Right lobe of liver (tissue), 4 donors: ENCODE measurements around the gene RABEP1.

Experiments used
- POLR2A ChIP-seq: fragments of 450-650 bp; IDR thresholded peaks from one replicate; pipeline ENCODE4 v1.6.1; 2017; ENCODE audit warnings: antibody characterized with exemption, mild to moderate bottlenecking
- TF ChIP-seq, protein P1 (sequence below), 4 donors: fragments of 200-600 bp in 3 of 4; fragments of 450-650 bp in 1 of 4; IDR thresholded peaks; one replicate each; pipeline versions ENCODE4 v1.5.1 to v1.8.0; 2016 to 2022; ENCODE audit warnings: antibody characterized with exemption in 4 of 4, mild to moderate bottlenecking in 2 of 4
- donor health status: DM: no; HTN: no; CAD: no.
- donor health status: DM: no; HTN: no; CAD: no.
- donor health status: DM: no; HTN: yes; CAD: no.

DNA sequence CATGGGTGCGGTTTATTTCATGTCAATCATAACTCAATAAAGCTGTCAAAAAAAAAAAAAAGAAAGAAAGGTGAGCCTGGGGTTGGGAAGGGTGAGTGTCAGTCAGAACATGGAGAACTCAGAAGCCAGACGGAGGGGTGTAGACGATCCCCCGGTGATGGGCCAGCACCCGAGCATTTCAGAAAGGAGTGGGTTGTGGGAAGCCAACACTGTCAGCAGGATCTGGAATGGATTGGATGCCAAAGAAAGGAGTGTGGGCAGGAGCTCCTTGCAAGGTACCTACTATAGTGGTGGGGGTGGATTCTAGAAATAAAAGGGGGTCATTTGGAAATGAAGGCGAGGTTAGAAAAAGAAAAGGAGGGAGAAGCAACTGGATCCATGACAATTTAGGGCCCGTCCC, 27.7 kb upstream of the RABEP1 start:
- TF ChIP-seq, protein P1, sequence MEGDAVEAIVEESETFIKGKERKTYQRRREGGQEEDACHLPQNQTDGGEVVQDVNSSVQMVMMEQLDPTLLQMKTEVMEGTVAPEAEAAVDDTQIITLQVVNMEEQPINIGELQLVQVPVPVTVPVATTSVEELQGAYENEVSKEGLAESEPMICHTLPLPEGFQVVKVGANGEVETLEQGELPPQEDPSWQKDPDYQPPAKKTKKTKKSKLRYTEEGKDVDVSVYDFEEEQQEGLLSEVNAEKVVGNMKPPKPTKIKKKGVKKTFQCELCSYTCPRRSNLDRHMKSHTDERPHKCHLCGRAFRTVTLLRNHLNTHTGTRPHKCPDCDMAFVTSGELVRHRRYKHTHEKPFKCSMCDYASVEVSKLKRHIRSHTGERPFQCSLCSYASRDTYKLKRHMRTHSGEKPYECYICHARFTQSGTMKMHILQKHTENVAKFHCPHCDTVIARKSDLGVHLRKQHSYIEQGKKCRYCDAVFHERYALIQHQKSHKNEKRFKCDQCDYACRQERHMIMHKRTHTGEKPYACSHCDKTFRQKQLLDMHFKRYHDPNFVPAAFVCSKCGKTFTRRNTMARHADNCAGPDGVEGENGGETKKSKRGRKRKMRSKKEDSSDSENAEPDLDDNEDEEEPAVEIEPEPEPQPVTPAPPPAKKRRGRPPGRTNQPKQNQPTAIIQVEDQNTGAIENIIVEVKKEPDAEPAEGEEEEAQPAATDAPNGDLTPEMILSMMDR (IDR thresholded peaks at IDR 0.05): no peak
- no peak for TF ChIP-seq POLR2A
